Measurements from ENCODE around the gene DENND2A.

DENND2A gene

GRCh38 chr7:140610204-140611165 lies 30.1 kb downstream of the DENND2A start:
- Histone ChIP-seq H3K9me3 (ENCODE audit: control extremely low read depth in 1 of 5, control insufficient read depth in 4 of 5, insufficient read depth in 2 of 5, low read depth in 1 of 5, low read length in 4 of 5) (no peaks in the 10 kb centered on the region), H3K4me1 (ENCODE audit: control extremely low read depth in 1 of 4, control insufficient read depth in 4 of 4, insufficient read depth in 4 of 4, low read length in 3 of 4) (no peaks in the 10 kb centered on the region), H3K27ac (ENCODE audit: insufficient read depth in 1 of 2, low read depth in 1 of 2, low read length in 2 of 2, poor library complexity in 1 of 2, severe bottlenecking in 2 of 2) (no peak overlapping the region), H3K4me3 (ENCODE audit: control insufficient read depth in 1 of 7, extremely low read depth in 1 of 7, insufficient read depth in 4 of 7, low read depth in 2 of 7, low read length in 6 of 7) (no peak overlapping the region), H3K36me3 (ENCODE audit: control insufficient read depth in 4 of 4, insufficient read depth in 4 of 4, low read length in 3 of 4) (no peaks in the 10 kb centered on the region), H3K27me3 (replicated peaks in 2 of 5; ENCODE audit: control insufficient read depth in 4 of 5, insufficient read depth in 5 of 5, low read length in 4 of 5) (peaks cover 0 to 2% (median 0%) of the 10 kb centered on the region in 5 experiments)
- ChIA-PET CTCF (interaction anchor here (1.1 kb wide), 1 partner anchor 92 kb away, joined by 3 read pairs; no protein-coding TSS in a partner anchor), POLR2A (no interaction called here)
- whole genome bisulfite sequencing (ENCODE audit: insufficient coverage) = 100% methylated on average over 7 of the region's 12 CpGs
- DNase-seq = no peak

DNA sequence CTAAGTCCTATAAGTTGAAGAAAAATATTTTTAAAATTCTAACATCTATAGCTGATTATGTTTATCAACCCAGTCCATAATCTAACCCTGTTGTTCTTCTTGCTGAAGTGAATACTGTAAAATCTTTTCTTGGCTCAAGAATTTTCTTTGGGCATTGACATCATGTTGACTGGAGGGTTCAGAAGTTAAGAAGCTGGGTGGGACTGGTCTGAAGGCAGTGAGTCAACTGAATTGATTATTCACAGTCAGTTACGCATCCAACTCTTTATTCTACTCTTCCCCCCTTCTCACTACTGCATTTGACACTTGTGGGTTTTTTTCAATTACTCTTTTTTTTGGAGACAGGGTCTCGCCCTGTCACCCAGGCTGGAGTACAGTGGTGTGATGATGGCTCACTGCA lies 31.0 kb downstream of the DENND2A start:
- Histone ChIP-seq H3K9me3 (ENCODE audit: control extremely low read depth in 1 of 5, control insufficient read depth in 4 of 5, insufficient read depth in 2 of 5, low read depth in 1 of 5, low read length in 4 of 5) (no peaks in the 10 kb centered on the region), H3K4me1 (ENCODE audit: control extremely low read depth in 1 of 4, control insufficient read depth in 4 of 4, insufficient read depth in 4 of 4, low read length in 3 of 4) (no peaks in the 10 kb centered on the region), H3K4me3 (ENCODE audit: control insufficient read depth in 1 of 7, extremely low read depth in 1 of 7, insufficient read depth in 4 of 7, low read depth in 2 of 7, low read length in 6 of 7) (no peak overlapping the region), H3K27ac (ENCODE audit: insufficient read depth in 1 of 2, low read depth in 1 of 2, low read length in 2 of 2, poor library complexity in 1 of 2, severe bottlenecking in 2 of 2) (no peak overlapping the region), H3K27me3 (replicated peaks in 2 of 5; ENCODE audit: control insufficient read depth in 4 of 5, insufficient read depth in 5 of 5, low read length in 4 of 5) (peaks cover 0 to 6% (median 0%) of the 10 kb centered on the region in 5 experiments), H3K36me3 (ENCODE audit: control insufficient read depth in 4 of 4, insufficient read depth in 4 of 4, low read length in 3 of 4) (no peaks in the 10 kb centered on the region)
- ChIA-PET POLR2A (no interaction called here), CTCF (interaction anchor here (1.1 kb wide), 1 partner anchor 92 kb away, joined by 3 read pairs; no protein-coding TSS in a partner anchor)
- DNase-seq = no peak
- WGBS (ENCODE audit: insufficient coverage) = 100% methylated on average over 1 of the region's 2 CpGs

DNA sequence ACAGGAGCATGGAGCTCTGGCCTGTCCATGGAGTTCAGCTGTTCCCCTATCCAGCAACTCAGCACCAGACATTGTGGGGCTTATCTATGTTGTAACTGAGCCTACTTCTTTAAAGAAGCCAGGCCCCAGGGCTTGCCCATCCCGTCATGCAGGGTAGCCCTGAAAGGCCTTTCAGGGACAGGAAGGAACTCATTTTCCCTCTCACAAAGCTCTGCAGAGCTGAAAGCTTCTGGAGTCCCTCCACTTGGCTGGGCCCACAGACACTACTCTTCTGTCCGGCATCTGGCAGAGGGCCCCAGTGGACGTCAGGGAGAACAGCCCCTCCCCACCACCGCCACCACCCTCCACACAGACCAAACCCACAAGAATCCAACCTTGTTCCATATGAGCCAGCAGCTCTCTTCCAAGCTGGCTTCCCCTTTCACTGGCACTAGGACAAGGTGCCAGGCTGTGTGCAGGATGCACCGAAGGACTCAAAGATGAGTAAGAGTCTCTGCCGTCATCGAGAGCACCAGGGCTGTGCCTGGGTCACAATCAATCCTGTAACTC lies 33.1 kb downstream of the DENND2A start:
- 94% methylated on average over 4 of the region's 7 CpGs for WGBS (ENCODE audit: insufficient coverage)
- ChIA-PET CTCF (no interaction called here), POLR2A (no interaction called here)
- DNase-seq = no peak
- Histone ChIP-seq H3K36me3 (ENCODE audit: control insufficient read depth in 4 of 4, insufficient read depth in 4 of 4, low read length in 3 of 4) (no peaks in the 10 kb centered on the region), H3K9me3 (ENCODE audit: control extremely low read depth in 1 of 5, control insufficient read depth in 4 of 5, insufficient read depth in 2 of 5, low read depth in 1 of 5, low read length in 4 of 5) (no peaks in the 10 kb centered on the region), H3K4me3 (ENCODE audit: control insufficient read depth in 1 of 7, extremely low read depth in 1 of 7, insufficient read depth in 4 of 7, low read depth in 2 of 7, low read length in 6 of 7) (no peak overlapping the region), H3K4me1 (ENCODE audit: control extremely low read depth in 1 of 4, control insufficient read depth in 4 of 4, insufficient read depth in 4 of 4, low read length in 3 of 4) (no peaks in the 10 kb centered on the region), H3K27ac (ENCODE audit: insufficient read depth in 1 of 2, low read depth in 1 of 2, low read length in 2 of 2, poor library complexity in 1 of 2, severe bottlenecking in 2 of 2) (no peak overlapping the region), H3K27me3 (replicated peaks in 2 of 5; ENCODE audit: control insufficient read depth in 4 of 5, insufficient read depth in 5 of 5, low read length in 4 of 5) (peaks cover 0 to 4% (median 0%) of the 10 kb centered on the region in 5 experiments)

- Histone ChIP-seq H3K36me3 (ENCODE audit: control insufficient read depth in 4 of 4, insufficient read depth in 4 of 4, low read length in 3 of 4) (no peaks in the 10 kb centered on the region), H3K27ac (ENCODE audit: insufficient read depth in 1 of 2, low read depth in 1 of 2, low read length in 2 of 2, poor library complexity in 1 of 2, severe bottlenecking in 2 of 2) (no peak overlapping the region), H3K4me3 (ENCODE audit: control insufficient read depth in 1 of 7, extremely low read depth in 1 of 7, insufficient read depth in 4 of 7, low read depth in 2 of 7, low read length in 6 of 7) (no peak overlapping the region), H3K27me3 (replicated peaks in 2 of 5; ENCODE audit: control insufficient read depth in 4 of 5, insufficient read depth in 5 of 5, low read length in 4 of 5) (peaks cover 0 to 6% (median 0%) of the 10 kb centered on the region in 5 experiments), H3K4me1 (ENCODE audit: control extremely low read depth in 1 of 4, control insufficient read depth in 4 of 4, insufficient read depth in 4 of 4, low read length in 3 of 4) (no peaks in the 10 kb centered on the region), H3K9me3 (ENCODE audit: control extremely low read depth in 1 of 5, control insufficient read depth in 4 of 5, insufficient read depth in 2 of 5, low read depth in 1 of 5, low read length in 4 of 5) (no peaks in the 10 kb centered on the region)
- WGBS (ENCODE audit: insufficient coverage) = 100% methylated on average over 2 of the region's 5 CpGs
- DNase-seq = no peak
- ChIA-PET CTCF (interaction anchor here (1.4 kb wide), 1 partner anchor 10 kb away, joined by 5 read pairs; no protein-coding TSS in a partner anchor), POLR2A (no interaction called here)
Observed at GRCh38 chr7:140605337-140605736, 35.3 kb downstream of the DENND2A start.

GRCh38 chr7:140604760-140605159 lies 35.9 kb downstream of the DENND2A start:
- Histone ChIP-seq H3K27me3 (replicated peaks in 2 of 5; ENCODE audit: control insufficient read depth in 4 of 5, insufficient read depth in 5 of 5, low read length in 4 of 5) (peaks cover 0 to 6% (median 0%) of the 10 kb centered on the region in 5 experiments), H3K27ac (ENCODE audit: insufficient read depth in 1 of 2, low read depth in 1 of 2, low read length in 2 of 2, poor library complexity in 1 of 2, severe bottlenecking in 2 of 2) (no peak overlapping the region), H3K4me1 (ENCODE audit: control extremely low read depth in 1 of 4, control insufficient read depth in 4 of 4, insufficient read depth in 4 of 4, low read length in 3 of 4) (no peaks in the 10 kb centered on the region), H3K36me3 (ENCODE audit: control insufficient read depth in 4 of 4, insufficient read depth in 4 of 4, low read length in 3 of 4) (no peaks in the 10 kb centered on the region), H3K4me3 (ENCODE audit: control insufficient read depth in 1 of 7, extremely low read depth in 1 of 7, insufficient read depth in 4 of 7, low read depth in 2 of 7, low read length in 6 of 7) (no peak overlapping the region), H3K9me3 (ENCODE audit: control extremely low read depth in 1 of 5, control insufficient read depth in 4 of 5, insufficient read depth in 2 of 5, low read depth in 1 of 5, low read length in 4 of 5) (no peaks in the 10 kb centered on the region)
- 98% methylated on average over 4 of the region's 4 CpGs for WGBS (ENCODE audit: insufficient coverage)
- no peak for DNase-seq
- POLR2A ChIA-PET = no interaction called here
- CTCF ChIA-PET = no interaction called here

GRCh38 chr7:140604076-140604475 lies 36.5 kb downstream of the DENND2A start:
- H3K4me1 ChIP-seq (ENCODE audit: control extremely low read depth in 1 of 4, control insufficient read depth in 4 of 4, insufficient read depth in 4 of 4, low read length in 3 of 4) = no peaks in the 10 kb centered on the region
- no peak overlapping the region for H3K4me3 ChIP-seq (ENCODE audit: control insufficient read depth in 1 of 7, extremely low read depth in 1 of 7, insufficient read depth in 4 of 7, low read depth in 2 of 7, low read length in 6 of 7)
- WGBS (ENCODE audit: insufficient coverage) = 95% methylated on average over 4 of the region's 7 CpGs
- H3K27me3 ChIP-seq (replicated peaks in 2 of 5; ENCODE audit: control insufficient read depth in 4 of 5, insufficient read depth in 5 of 5, low read length in 4 of 5) = peaks cover 0 to 6% (median 0%) of the 10 kb centered on the region in 5 experiments
- ChIA-PET POLR2A (no interaction called here), CTCF (no interaction called here)
- no peak for DNase-seq
- no peak overlapping the region for H3K27ac ChIP-seq (ENCODE audit: insufficient read depth in 1 of 2, low read depth in 1 of 2, low read length in 2 of 2, poor library complexity in 1 of 2, severe bottlenecking in 2 of 2)
- no peaks in the 10 kb centered on the region for H3K9me3 ChIP-seq (ENCODE audit: control extremely low read depth in 1 of 5, control insufficient read depth in 4 of 5, insufficient read depth in 2 of 5, low read depth in 1 of 5, low read length in 4 of 5)
- no peaks in the 10 kb centered on the region for H3K36me3 ChIP-seq (ENCODE audit: control insufficient read depth in 4 of 4, insufficient read depth in 4 of 4, low read length in 3 of 4)

DNA sequence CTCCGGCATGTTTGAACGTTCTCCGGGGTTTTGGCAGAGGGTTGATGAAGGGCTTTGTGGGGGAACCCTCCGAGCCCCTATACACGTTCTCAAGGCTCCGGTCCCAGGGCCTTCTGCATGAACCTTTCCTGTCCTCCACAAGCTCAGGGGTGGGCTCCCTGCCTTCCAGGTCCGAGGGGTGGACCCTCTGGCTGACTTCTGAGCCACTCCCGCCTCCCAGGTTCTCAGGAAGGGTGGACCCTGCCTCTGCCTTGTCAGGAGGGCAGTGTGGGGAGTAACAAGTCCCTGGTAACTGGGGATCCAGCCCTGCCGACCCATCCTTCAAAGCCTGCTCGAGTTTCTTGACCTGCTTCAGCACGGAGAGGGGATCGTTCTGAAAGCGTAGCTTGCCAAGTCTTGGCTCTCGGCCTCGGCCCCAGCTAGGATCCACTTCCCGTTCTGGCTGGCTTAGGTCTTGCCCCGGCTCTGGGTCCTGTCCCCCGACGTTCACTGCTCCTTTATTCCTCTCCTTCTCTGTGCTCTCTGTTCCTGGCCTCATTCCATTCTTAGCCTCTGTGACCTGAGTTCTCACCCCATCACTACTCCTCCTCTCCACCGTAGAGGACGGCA lies 38.9 kb downstream of the DENND2A start:
- CTCF ChIA-PET = no interaction called here
- Histone ChIP-seq H3K4me1 (ENCODE audit: control extremely low read depth in 1 of 4, control insufficient read depth in 4 of 4, insufficient read depth in 4 of 4, low read length in 3 of 4) (no peaks in the 10 kb centered on the region), H3K27ac (ENCODE audit: insufficient read depth in 1 of 2, low read depth in 1 of 2, low read length in 2 of 2, poor library complexity in 1 of 2, severe bottlenecking in 2 of 2) (no peak overlapping the region), H3K36me3 (ENCODE audit: control insufficient read depth in 4 of 4, insufficient read depth in 4 of 4, low read length in 3 of 4) (no peaks in the 10 kb centered on the region), H3K9me3 (ENCODE audit: control extremely low read depth in 1 of 5, control insufficient read depth in 4 of 5, insufficient read depth in 2 of 5, low read depth in 1 of 5, low read length in 4 of 5) (no peaks in the 10 kb centered on the region), H3K27me3 (replicated peaks in 2 of 5; ENCODE audit: control insufficient read depth in 4 of 5, insufficient read depth in 5 of 5, low read length in 4 of 5) (peaks cover 0 to 6% (median 0%) of the 10 kb centered on the region in 5 experiments), H3K4me3 (ENCODE audit: control insufficient read depth in 1 of 7, extremely low read depth in 1 of 7, insufficient read depth in 4 of 7, low read depth in 2 of 7, low read length in 6 of 7) (no peak overlapping the region)
- 96% methylated on average over 18 of the region's 21 CpGs for WGBS (ENCODE audit: insufficient coverage)
- DNase-seq = no peak
- POLR2A ChIA-PET = no interaction called here

Measured in common myeloid progenitor, CD34-positive (primary cell).